ENCODE data around the gene ZRANB3.
"Not testable (repeated sequence)": the region's sequence is repeated elsewhere in the genome, so short reads cannot be mapped to it uniquely, and the experiment has no call there.

Gene ZRANB3

DNA sequence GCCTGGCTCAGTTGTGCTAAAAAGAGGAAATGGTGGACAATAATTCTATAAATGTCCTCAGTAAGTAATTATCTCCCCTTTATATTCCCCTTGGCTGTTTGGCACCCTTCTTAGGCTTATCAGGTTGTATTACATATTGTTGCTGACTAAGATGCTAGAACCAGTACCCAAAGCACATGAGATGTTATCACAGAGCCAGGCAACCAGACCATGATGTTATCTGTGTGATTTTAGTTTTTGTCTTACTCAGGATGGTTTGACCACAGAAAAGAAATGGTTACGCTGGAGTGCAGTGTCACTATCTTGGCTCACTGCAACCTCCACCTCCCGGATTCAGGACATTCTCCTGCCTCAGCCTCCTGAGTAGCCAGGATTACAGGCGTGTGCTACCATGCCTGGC lies 15.4 kb upstream of the ZRANB3 start:
- Histone ChIP-seq H3K4me1 (ENCODE audit: control insufficient read depth in 1 of 2, insufficient read depth in 2 of 2, low read length in 2 of 2) (no peaks in the 10 kb centered on the region), H3K4me3 (ENCODE audit: low read depth in 1 of 2, low read length in 2 of 2) (no peak overlapping the region), H3K9ac (ENCODE audit: low read depth in 1 of 2, low read length in 2 of 2) (no peak overlapping the region), H3K27me3 (ENCODE audit: control insufficient read depth in 1 of 2, insufficient read depth in 2 of 2, low read length in 2 of 2) (no peaks in the 10 kb centered on the region), H3K9me3 (ENCODE audit: control insufficient read depth in 1 of 2, low read length in 2 of 2) (no peaks in the 10 kb centered on the region), H3K27ac (ENCODE audit: low read depth, low read length) (no peak overlapping the region), H3K36me3 (ENCODE audit: control insufficient read depth in 1 of 2, insufficient read depth in 2 of 2, low read length in 2 of 2) (no peaks in the 10 kb centered on the region)

DNA sequence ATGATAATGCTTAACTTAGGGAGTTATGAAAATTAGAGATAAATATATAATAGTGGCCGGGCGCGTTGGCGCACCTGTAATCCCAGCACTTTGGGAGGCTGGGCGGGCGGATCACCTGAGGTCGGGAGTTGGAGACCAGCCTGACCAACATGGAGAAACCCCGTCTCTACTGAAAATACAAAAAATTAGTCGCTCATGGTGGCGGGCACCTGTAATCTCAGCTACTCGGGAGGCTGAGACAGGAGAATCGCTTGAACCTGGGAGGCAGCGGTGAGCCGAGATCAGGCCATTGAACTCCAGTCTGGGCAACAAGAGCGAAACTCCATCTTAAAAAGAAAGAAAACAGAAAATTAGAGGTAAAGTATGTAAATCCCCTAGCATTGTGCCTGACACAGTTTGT lies 2.5 kb upstream of the ZRANB3 start:
- H3K36me3 ChIP-seq (ENCODE audit: control insufficient read depth in 1 of 2, insufficient read depth in 2 of 2, low read length in 2 of 2); H3K9me3 ChIP-seq (ENCODE audit: control insufficient read depth in 1 of 2, low read length in 2 of 2); H3K4me3 ChIP-seq (ENCODE audit: low read depth in 1 of 2, low read length in 2 of 2); H3K9ac ChIP-seq (ENCODE audit: low read depth in 1 of 2, low read length in 2 of 2); H3K27ac ChIP-seq (ENCODE audit: low read depth, low read length); H3K27me3 ChIP-seq (ENCODE audit: control insufficient read depth in 1 of 2, insufficient read depth in 2 of 2, low read length in 2 of 2): not testable (repeated sequence)
- H3K4me1 ChIP-seq (ENCODE audit: control insufficient read depth in 1 of 2, insufficient read depth in 2 of 2, low read length in 2 of 2) = peaks cover 6 to 13% of the 10 kb centered on the region in 2 donors

GRCh38 chr2:135532581-135532980 lies 1.6 kb upstream of the ZRANB3 start:
- H3K27ac ChIP-seq (ENCODE audit: low read depth, low read length) = no peak overlapping the region
- H3K4me1 ChIP-seq (ENCODE audit: control insufficient read depth in 1 of 2, insufficient read depth in 2 of 2, low read length in 2 of 2) = peaks cover 6 to 13% of the 10 kb centered on the region in 2 donors
- H3K9me3 ChIP-seq (ENCODE audit: control insufficient read depth in 1 of 2, low read length in 2 of 2) = no peaks in the 10 kb centered on the region
- H3K36me3 ChIP-seq (ENCODE audit: control insufficient read depth in 1 of 2, insufficient read depth in 2 of 2, low read length in 2 of 2) = no peaks in the 10 kb centered on the region
- H3K9ac ChIP-seq (ENCODE audit: low read depth in 1 of 2, low read length in 2 of 2) = peak overlapping the region in 1 of 2 donors; percentile 13
- peak overlapping the region in 1 of 2 donors; percentile 90 for H3K4me3 ChIP-seq (ENCODE audit: low read depth in 1 of 2, low read length in 2 of 2)
- H3K27me3 ChIP-seq (ENCODE audit: control insufficient read depth in 1 of 2, insufficient read depth in 2 of 2, low read length in 2 of 2) = no peaks in the 10 kb centered on the region

GRCh38 chr2:135531231-135532197 lies 496 bp upstream of the ZRANB3 start, which contains the start of gene R3HDM1:
Gene R3HDM1, plus strand, starts transcription at chr2:135531484. Its CDS starts 73,362 bp downstream, at chr2:135604846.
- peaks cover 6 to 13% of the 10 kb centered on the region in 2 donors for H3K4me1 ChIP-seq (ENCODE audit: control insufficient read depth in 1 of 2, insufficient read depth in 2 of 2, low read length in 2 of 2)
- H3K27ac ChIP-seq (ENCODE audit: low read depth, low read length) = peak within 1 kb of the TSS; percentile 86
- no peaks in the 10 kb centered on the region for H3K9me3 ChIP-seq (ENCODE audit: control insufficient read depth in 1 of 2, low read length in 2 of 2)
- no peaks in the 10 kb centered on the region for H3K27me3 ChIP-seq (ENCODE audit: control insufficient read depth in 1 of 2, insufficient read depth in 2 of 2, low read length in 2 of 2)
- no peaks in the 10 kb centered on the region for H3K36me3 ChIP-seq (ENCODE audit: control insufficient read depth in 1 of 2, insufficient read depth in 2 of 2, low read length in 2 of 2)
- peak within 1 kb of the TSS; percentile 83 to 90 for H3K4me3 ChIP-seq (ENCODE audit: low read depth in 1 of 2, low read length in 2 of 2)
- peak within 1 kb of the TSS; percentile 66 to 81 for H3K9ac ChIP-seq (ENCODE audit: low read depth in 1 of 2, low read length in 2 of 2)

DNA sequence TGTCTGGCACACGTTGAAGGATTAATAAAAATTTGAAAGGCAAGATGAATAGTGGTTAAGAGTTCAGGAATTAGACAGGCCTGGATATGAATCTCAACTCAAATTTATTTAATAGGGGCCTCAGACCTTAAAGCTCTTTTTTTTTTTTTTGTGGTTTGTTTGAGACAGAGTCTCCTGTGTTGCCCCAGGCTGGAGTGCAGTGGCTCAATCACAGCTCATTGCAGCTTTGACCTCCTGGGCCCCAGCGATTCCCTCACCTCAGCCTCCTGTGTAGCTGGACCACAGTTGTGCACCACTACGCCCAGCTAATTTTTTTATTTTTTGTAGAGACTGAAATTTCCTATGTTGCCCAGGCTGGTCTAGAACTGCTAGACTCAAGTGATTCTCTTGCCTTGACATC lies 3.0 kb downstream of the ZRANB3 start:
- Histone ChIP-seq H3K27me3 (ENCODE audit: control insufficient read depth in 1 of 2, insufficient read depth in 2 of 2, low read length in 2 of 2) (no peaks in the 10 kb centered on the region), H3K9ac (ENCODE audit: low read depth in 1 of 2, low read length in 2 of 2) (no peak overlapping the region), H3K9me3 (ENCODE audit: control insufficient read depth in 1 of 2, low read length in 2 of 2) (no peaks in the 10 kb centered on the region), H3K4me1 (ENCODE audit: control insufficient read depth in 1 of 2, insufficient read depth in 2 of 2, low read length in 2 of 2) (peaks cover 6 to 12% of the 10 kb centered on the region in 2 donors), H3K36me3 (ENCODE audit: control insufficient read depth in 1 of 2, insufficient read depth in 2 of 2, low read length in 2 of 2) (no peaks in the 10 kb centered on the region), H3K4me3 (ENCODE audit: low read depth in 1 of 2, low read length in 2 of 2) (no peak overlapping the region), H3K27ac (ENCODE audit: low read depth, low read length) (no peak overlapping the region)

DNA sequence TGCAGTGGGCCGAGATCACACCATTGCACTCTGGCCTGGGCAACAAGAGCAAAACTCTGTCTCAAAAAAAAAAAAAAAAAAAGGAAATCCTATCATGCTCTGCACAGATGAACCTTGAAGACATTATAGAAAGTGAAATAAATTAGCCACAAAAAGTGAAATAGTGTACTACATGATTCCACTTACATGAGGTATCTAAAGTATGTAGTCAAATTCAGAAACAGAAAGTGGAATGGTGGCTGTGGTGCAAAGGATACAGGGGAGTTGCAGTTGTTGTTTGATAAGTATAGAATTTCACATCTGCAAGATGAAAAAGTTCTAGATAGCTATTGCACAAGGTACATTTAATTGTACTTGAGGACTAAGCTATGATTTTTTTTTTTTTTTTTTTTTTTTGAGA lies 5.2 kb downstream of the ZRANB3 start:
- Histone ChIP-seq H3K9ac (ENCODE audit: low read depth in 1 of 2, low read length in 2 of 2) (no peak overlapping the region), H3K4me1 (ENCODE audit: control insufficient read depth in 1 of 2, insufficient read depth in 2 of 2, low read length in 2 of 2) (peaks cover 0 to 6% of the 10 kb centered on the region in 2 donors), H3K27ac (ENCODE audit: low read depth, low read length) (no peak overlapping the region)

GRCh38 chr2:135512099-135512498 lies 18.9 kb downstream of the ZRANB3 start:
- no peaks in the 10 kb centered on the region for H3K27me3 ChIP-seq (ENCODE audit: control insufficient read depth in 1 of 2, insufficient read depth in 2 of 2, low read length in 2 of 2)
- H3K9me3 ChIP-seq (ENCODE audit: control insufficient read depth in 1 of 2, low read length in 2 of 2) = peaks cover 6 to 10% of the 10 kb centered on the region in 2 donors
- H3K36me3 ChIP-seq (ENCODE audit: control insufficient read depth in 1 of 2, insufficient read depth in 2 of 2, low read length in 2 of 2) = no peaks in the 10 kb centered on the region
- no peak overlapping the region for H3K4me3 ChIP-seq (ENCODE audit: low read depth in 1 of 2, low read length in 2 of 2)
- no peak overlapping the region for H3K27ac ChIP-seq (ENCODE audit: low read depth, low read length)
- no peaks in the 10 kb centered on the region for H3K4me1 ChIP-seq (ENCODE audit: control insufficient read depth in 1 of 2, insufficient read depth in 2 of 2, low read length in 2 of 2)
- H3K9ac ChIP-seq (ENCODE audit: low read depth in 1 of 2, low read length in 2 of 2) = no peak overlapping the region

More for the DNA sequence above, 5.2 kb downstream of the ZRANB3 start:
- Histone ChIP-seq H3K4me3 (ENCODE audit: low read depth in 1 of 2, low read length in 2 of 2) (no peak overlapping the region), H3K36me3 (ENCODE audit: control insufficient read depth in 1 of 2, insufficient read depth in 2 of 2, low read length in 2 of 2) (no peaks in the 10 kb centered on the region), H3K9me3 (ENCODE audit: control insufficient read depth in 1 of 2, low read length in 2 of 2) (no peaks in the 10 kb centered on the region), H3K27me3 (ENCODE audit: control insufficient read depth in 1 of 2, insufficient read depth in 2 of 2, low read length in 2 of 2) (no peaks in the 10 kb centered on the region)

- Histone ChIP-seq H3K4me3 (ENCODE audit: low read depth in 1 of 2, low read length in 2 of 2) (no peak overlapping the region), H3K9me3 (ENCODE audit: control insufficient read depth in 1 of 2, low read length in 2 of 2) (peaks cover 6 to 8% of the 10 kb centered on the region in 2 donors), H3K27ac (ENCODE audit: low read depth, low read length) (no peak overlapping the region), H3K36me3 (ENCODE audit: control insufficient read depth in 1 of 2, insufficient read depth in 2 of 2, low read length in 2 of 2) (no peaks in the 10 kb centered on the region), H3K9ac (ENCODE audit: low read depth in 1 of 2, low read length in 2 of 2) (no peak overlapping the region), H3K4me1 (ENCODE audit: control insufficient read depth in 1 of 2, insufficient read depth in 2 of 2, low read length in 2 of 2) (no peaks in the 10 kb centered on the region), H3K27me3 (ENCODE audit: control insufficient read depth in 1 of 2, insufficient read depth in 2 of 2, low read length in 2 of 2) (no peaks in the 10 kb centered on the region)
Measured at GRCh38 chr2:135510577-135510976, 20.4 kb downstream of the ZRANB3 start.

- no peaks in the 10 kb centered on the region for H3K4me1 ChIP-seq (ENCODE audit: control insufficient read depth in 1 of 2, insufficient read depth in 2 of 2, low read length in 2 of 2)
- no peaks in the 10 kb centered on the region for H3K27me3 ChIP-seq (ENCODE audit: control insufficient read depth in 1 of 2, insufficient read depth in 2 of 2, low read length in 2 of 2)
- no peak overlapping the region for H3K4me3 ChIP-seq (ENCODE audit: low read depth in 1 of 2, low read length in 2 of 2)
- H3K27ac ChIP-seq (ENCODE audit: low read depth, low read length) = no peak overlapping the region
- no peak overlapping the region for H3K9ac ChIP-seq (ENCODE audit: low read depth in 1 of 2, low read length in 2 of 2)
- peaks cover 0 to under 1% of the 10 kb centered on the region in 2 donors for H3K9me3 ChIP-seq (ENCODE audit: control insufficient read depth in 1 of 2, low read length in 2 of 2)
- H3K36me3 ChIP-seq (ENCODE audit: control insufficient read depth in 1 of 2, insufficient read depth in 2 of 2, low read length in 2 of 2) = no peaks in the 10 kb centered on the region
Measured at GRCh38 chr2:135504811-135505210, 26.2 kb downstream of the ZRANB3 start.

DNA sequence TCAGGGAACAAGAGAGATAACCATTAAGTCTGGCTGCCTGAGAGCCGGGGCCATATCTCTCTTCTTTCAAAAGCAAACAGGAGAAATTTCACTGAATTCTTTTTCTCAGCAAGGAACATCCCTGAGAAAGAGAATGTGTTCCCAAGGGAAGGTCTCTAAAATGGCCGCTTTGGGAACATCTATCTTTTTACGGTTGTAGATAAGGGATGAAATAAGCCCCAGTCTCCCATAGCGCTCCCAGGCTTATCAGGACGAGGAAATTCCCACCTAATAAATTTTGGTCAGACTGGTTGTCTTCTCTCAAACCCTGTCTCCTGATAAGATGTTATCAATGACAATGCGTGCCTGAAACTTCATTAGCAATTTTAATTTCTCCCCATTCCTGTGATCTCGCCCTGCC lies 32.4 kb downstream of the ZRANB3 start:
- not testable (repeated sequence) for H3K9ac ChIP-seq (ENCODE audit: low read depth in 1 of 2, low read length in 2 of 2); H3K9me3 ChIP-seq (ENCODE audit: control insufficient read depth in 1 of 2, low read length in 2 of 2); H3K4me1 ChIP-seq (ENCODE audit: control insufficient read depth in 1 of 2, insufficient read depth in 2 of 2, low read length in 2 of 2); H3K36me3 ChIP-seq (ENCODE audit: control insufficient read depth in 1 of 2, insufficient read depth in 2 of 2, low read length in 2 of 2); H3K27ac ChIP-seq (ENCODE audit: low read depth, low read length); H3K4me3 ChIP-seq (ENCODE audit: low read depth in 1 of 2, low read length in 2 of 2); H3K27me3 ChIP-seq (ENCODE audit: control insufficient read depth in 1 of 2, insufficient read depth in 2 of 2, low read length in 2 of 2)
